Measurements from ENCODE around the gene SYCE1L.

DNA sequence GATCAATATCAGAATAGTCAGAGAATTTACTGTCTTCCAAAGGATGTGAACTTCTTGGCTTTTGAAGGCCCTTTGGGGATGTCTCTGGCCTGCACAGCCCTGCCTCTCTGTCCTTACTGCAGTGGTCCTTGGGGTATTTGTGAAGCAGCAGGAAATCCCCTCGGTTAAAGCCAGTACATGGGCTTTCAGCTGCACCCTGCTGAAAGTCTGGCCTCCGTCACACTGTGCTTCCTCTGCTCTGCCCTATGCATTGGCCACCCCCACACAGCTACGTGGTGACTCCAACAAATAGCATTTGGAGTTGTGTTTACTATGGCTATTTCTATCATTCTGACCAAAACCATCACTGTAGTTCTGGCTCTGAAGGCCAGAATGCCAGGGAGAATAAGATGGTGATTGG is 21.2 kb downstream of the SYCE1L start:
- TF ChIP-seq, protein P1, sequence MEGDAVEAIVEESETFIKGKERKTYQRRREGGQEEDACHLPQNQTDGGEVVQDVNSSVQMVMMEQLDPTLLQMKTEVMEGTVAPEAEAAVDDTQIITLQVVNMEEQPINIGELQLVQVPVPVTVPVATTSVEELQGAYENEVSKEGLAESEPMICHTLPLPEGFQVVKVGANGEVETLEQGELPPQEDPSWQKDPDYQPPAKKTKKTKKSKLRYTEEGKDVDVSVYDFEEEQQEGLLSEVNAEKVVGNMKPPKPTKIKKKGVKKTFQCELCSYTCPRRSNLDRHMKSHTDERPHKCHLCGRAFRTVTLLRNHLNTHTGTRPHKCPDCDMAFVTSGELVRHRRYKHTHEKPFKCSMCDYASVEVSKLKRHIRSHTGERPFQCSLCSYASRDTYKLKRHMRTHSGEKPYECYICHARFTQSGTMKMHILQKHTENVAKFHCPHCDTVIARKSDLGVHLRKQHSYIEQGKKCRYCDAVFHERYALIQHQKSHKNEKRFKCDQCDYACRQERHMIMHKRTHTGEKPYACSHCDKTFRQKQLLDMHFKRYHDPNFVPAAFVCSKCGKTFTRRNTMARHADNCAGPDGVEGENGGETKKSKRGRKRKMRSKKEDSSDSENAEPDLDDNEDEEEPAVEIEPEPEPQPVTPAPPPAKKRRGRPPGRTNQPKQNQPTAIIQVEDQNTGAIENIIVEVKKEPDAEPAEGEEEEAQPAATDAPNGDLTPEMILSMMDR (conservative IDR thresholded peaks at IDR 0.05; ENCODE audit: low read length), result no peak
- TF ChIP-seq EZH2phosphoT487 (IDR thresholded peaks at IDR 0.05; ENCODE audit: borderline replicate concordance, low read depth, low read length), result no peak
